ENCODE results near the gene RNPEP.

- TF ChIP-seq CTCF (conservative IDR thresholded peaks at IDR 0.05; ENCODE audit: low read length) (no peak), EZH2phosphoT487 (IDR thresholded peaks at IDR 0.05; ENCODE audit: borderline replicate concordance) (no peak)
Measured at GRCh38 chr1:201966171-201966570, 16.3 kb upstream of the RNPEP start.
